Measurements from ENCODE around the gene NAALADL1.

Gene NAALADL1

DNA sequence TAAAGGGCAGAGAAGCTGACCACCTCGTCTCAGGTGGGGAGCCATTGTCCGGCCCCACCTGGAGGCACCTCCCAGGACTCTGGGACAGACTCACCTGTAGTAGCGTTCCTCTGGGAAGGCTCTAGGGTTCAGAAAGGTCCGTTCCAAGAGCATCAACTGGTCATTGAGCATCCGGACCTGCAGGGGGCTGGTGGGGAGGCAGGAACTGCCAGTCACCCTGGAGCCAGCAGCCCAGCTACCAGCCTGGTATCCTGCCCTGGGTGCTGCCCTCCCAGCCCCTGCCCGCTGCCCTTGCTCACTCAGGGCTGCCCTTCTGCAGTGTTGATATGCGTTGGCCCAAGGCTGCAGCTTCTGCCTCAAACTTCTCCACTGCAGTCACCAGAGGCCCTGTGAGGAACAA, 12.6 kb downstream of the NAALADL1 start:
- no peak overlapping the region for H2AFZ ChIP-seq (ENCODE audit: low read depth, low read length)
- TF ChIP-seq EZH2phosphoT487 (IDR thresholded peaks at IDR 0.05; ENCODE audit: low read depth), result no peak
- TF ChIP-seq, protein P1, sequence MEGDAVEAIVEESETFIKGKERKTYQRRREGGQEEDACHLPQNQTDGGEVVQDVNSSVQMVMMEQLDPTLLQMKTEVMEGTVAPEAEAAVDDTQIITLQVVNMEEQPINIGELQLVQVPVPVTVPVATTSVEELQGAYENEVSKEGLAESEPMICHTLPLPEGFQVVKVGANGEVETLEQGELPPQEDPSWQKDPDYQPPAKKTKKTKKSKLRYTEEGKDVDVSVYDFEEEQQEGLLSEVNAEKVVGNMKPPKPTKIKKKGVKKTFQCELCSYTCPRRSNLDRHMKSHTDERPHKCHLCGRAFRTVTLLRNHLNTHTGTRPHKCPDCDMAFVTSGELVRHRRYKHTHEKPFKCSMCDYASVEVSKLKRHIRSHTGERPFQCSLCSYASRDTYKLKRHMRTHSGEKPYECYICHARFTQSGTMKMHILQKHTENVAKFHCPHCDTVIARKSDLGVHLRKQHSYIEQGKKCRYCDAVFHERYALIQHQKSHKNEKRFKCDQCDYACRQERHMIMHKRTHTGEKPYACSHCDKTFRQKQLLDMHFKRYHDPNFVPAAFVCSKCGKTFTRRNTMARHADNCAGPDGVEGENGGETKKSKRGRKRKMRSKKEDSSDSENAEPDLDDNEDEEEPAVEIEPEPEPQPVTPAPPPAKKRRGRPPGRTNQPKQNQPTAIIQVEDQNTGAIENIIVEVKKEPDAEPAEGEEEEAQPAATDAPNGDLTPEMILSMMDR (IDR thresholded peaks at IDR 0.05; ENCODE audit: low read depth, low read length), result no peak
- H3K9me3 ChIP-seq (ENCODE audit: insufficient read depth, low read length), result no peaks in the 10 kb centered on the region
- no peaks in the 10 kb centered on the region for H4K20me1 ChIP-seq (ENCODE audit: insufficient read depth, low read length)
- no peak overlapping the region for H3K9ac ChIP-seq (ENCODE audit: low read length)
- no peak overlapping the region for H3K4me2 ChIP-seq (ENCODE audit: low read length)
- no peak overlapping the region for H3K27ac ChIP-seq (ENCODE audit: low read length)
- no peaks in the 10 kb centered on the region for H3K79me2 ChIP-seq (ENCODE audit: low read length)
- H3K4me1 ChIP-seq (ENCODE audit: low read length), result peaks cover 3% of the 10 kb centered on the region; the same call in 1 of the 2 replicates
- peaks cover 6% of the 10 kb centered on the region for H3K36me3 ChIP-seq (replicated peaks; ENCODE audit: low read depth, low read length)
- H3K27me3 ChIP-seq (ENCODE audit: low read depth, low read length), result no peaks in the 10 kb centered on the region
- H3K4me3 ChIP-seq (ENCODE audit: low read length), result no peak overlapping the region

GRCh38 chr11:65045061-65045460, 13.3 kb downstream of the NAALADL1 start:
- Histone ChIP-seq H3K9ac (ENCODE audit: low read length) (no peak overlapping the region), H4K20me1 (ENCODE audit: insufficient read depth, low read length) (no peaks in the 10 kb centered on the region), H2AFZ (ENCODE audit: low read depth, low read length) (no peak overlapping the region), H3K9me3 (ENCODE audit: insufficient read depth, low read length) (no peaks in the 10 kb centered on the region), H3K27ac (ENCODE audit: low read length) (no peak overlapping the region), H3K4me3 (ENCODE audit: low read length) (no peak overlapping the region), H3K36me3 (replicated peaks; ENCODE audit: low read depth, low read length) (peaks cover 6% of the 10 kb centered on the region), H3K79me2 (ENCODE audit: low read length) (no peaks in the 10 kb centered on the region), H3K4me2 (ENCODE audit: low read length) (no peak overlapping the region), H3K4me1 (ENCODE audit: low read length) (peaks cover 8% of the 10 kb centered on the region; the same call in 1 of the 2 replicates), H3K27me3 (ENCODE audit: low read depth, low read length) (no peaks in the 10 kb centered on the region)
- TF ChIP-seq, protein P1 (IDR thresholded peaks at IDR 0.05; ENCODE audit: low read depth, low read length), result no peak
- TF ChIP-seq EZH2phosphoT487 (IDR thresholded peaks at IDR 0.05; ENCODE audit: low read depth), result no peak

GRCh38 chr11:65043881-65044501, 14.4 kb downstream of the NAALADL1 start:
- peaks cover 6% of the 10 kb centered on the region for H3K36me3 ChIP-seq (replicated peaks; ENCODE audit: low read depth, low read length)
- H3K4me2 ChIP-seq (ENCODE audit: low read length), result no peak overlapping the region
- H3K27me3 ChIP-seq (ENCODE audit: low read depth, low read length), result no peaks in the 10 kb centered on the region
- no peaks in the 10 kb centered on the region for H3K79me2 ChIP-seq (ENCODE audit: low read length)
- H3K27ac ChIP-seq (ENCODE audit: low read length), result no peak overlapping the region
- no peaks in the 10 kb centered on the region for H4K20me1 ChIP-seq (ENCODE audit: insufficient read depth, low read length)
- no peaks in the 10 kb centered on the region for H3K9me3 ChIP-seq (ENCODE audit: insufficient read depth, low read length)
- H3K9ac ChIP-seq (ENCODE audit: low read length), result no peak overlapping the region
- no peak overlapping the region for H3K4me3 ChIP-seq (ENCODE audit: low read length)
- TF ChIP-seq EZH2phosphoT487 (IDR thresholded peaks at IDR 0.05; ENCODE audit: low read depth), result no peak
- TF ChIP-seq, protein P1 (IDR thresholded peaks at IDR 0.05; ENCODE audit: low read depth, low read length), result no peak
- H3K4me1 ChIP-seq (ENCODE audit: low read length), result peaks cover 9% of the 10 kb centered on the region; the same call in 1 of the 2 replicates
- no peak overlapping the region for H2AFZ ChIP-seq (ENCODE audit: low read depth, low read length)

- Histone ChIP-seq H3K4me2 (ENCODE audit: low read length) (no peak overlapping the region), H2AFZ (ENCODE audit: low read depth, low read length) (no peak overlapping the region), H3K9me3 (ENCODE audit: insufficient read depth, low read length) (no peaks in the 10 kb centered on the region), H3K27me3 (ENCODE audit: low read depth, low read length) (no peaks in the 10 kb centered on the region), H3K4me1 (ENCODE audit: low read length) (peaks cover 9% of the 10 kb centered on the region; the same call in 1 of the 2 replicates), H3K27ac (ENCODE audit: low read length) (no peak overlapping the region), H3K4me3 (ENCODE audit: low read length) (no peak overlapping the region), H3K79me2 (ENCODE audit: low read length) (no peaks in the 10 kb centered on the region), H3K9ac (ENCODE audit: low read length) (no peak overlapping the region), H4K20me1 (ENCODE audit: insufficient read depth, low read length) (no peaks in the 10 kb centered on the region), H3K36me3 (replicated peaks; ENCODE audit: low read depth, low read length) (peaks cover 6% of the 10 kb centered on the region)
- TF ChIP-seq EZH2phosphoT487 (IDR thresholded peaks at IDR 0.05; ENCODE audit: low read depth), result no peak
- TF ChIP-seq, protein P1 (IDR thresholded peaks at IDR 0.05; ENCODE audit: low read depth, low read length), result no peak
Measured at GRCh38 chr11:65042891-65043290, 15.5 kb downstream of the NAALADL1 start.

All from OCI-LY3 (cell line).